H1 (cell line): ENCODE data around the gene SFXN1. TPM values are rescaled to one million over a fixed set of nuclear protein-coding genes. Genes with fewer than 3 reads are reported as not detected.

Experiments used
- CTCF ChIA-PET: fragments of 300-600 bp; sonication (Branson Sonifier 250); formaldehyde crosslinking; loops from one replicate; lab custom pipeline; 2021; ENCODE audit not compliant: partially characterized antibody; lab: Charles Lee
- POLR2A ChIA-PET: fragments of 300-600 bp; sonication (Branson Sonifier 250); formaldehyde crosslinking; loops from one replicate; lab custom pipeline; 2021; ENCODE audit warnings: inconsistent platforms; ENCODE audit not compliant: partially characterized antibody; lab: Charles Lee
- DNase-seq, 2 experiments: peaks; one replicate each; pipeline versions ENCODE4 v3.0.0 to v3.0.0-alpha.2; 2010 to 2022; ENCODE audit warnings: low spot score in 2 of 2, low read depth in 1 of 2, mixed read lengths in 1 of 2
- FAIRE-seq: peaks from 2 replicates; lab custom pipeline; 2011; peaks lifted over from hg19 to GRCh38; lab: Jason Lieb, UNC
- H2AFZ ChIP-seq: 2 replicates; pipeline ENCODE4 v1.8.1; 2012; ENCODE audit warnings: low read length, inconsistent platforms
- H2AK5ac ChIP-seq: 2 replicates; pipeline ENCODE4 v1.6.1; 2013; ENCODE audit warnings: low read depth, low read length
- H2BK120ac ChIP-seq: replicated peaks from 2 replicates; pipeline ENCODE3; 2013; ENCODE audit warnings: low read depth, low read length, inconsistent platforms
- H2BK12ac ChIP-seq: 2 replicates; pipeline ENCODE4 v1.6.1; 2013; ENCODE audit warnings: low read depth, low read length
- H2BK15ac ChIP-seq: 2 replicates; pipeline ENCODE4 v1.6.1; 2013; ENCODE audit warnings: low read length
- H2BK20ac ChIP-seq: 2 replicates; pipeline ENCODE4 v1.6.1; 2013; ENCODE audit warnings: low read length
- H2BK5ac ChIP-seq: 2 replicates; pipeline ENCODE4 v1.6.1; 2013; ENCODE audit warnings: low read depth, low read length
- H3K14ac ChIP-seq: 2 replicates; pipeline ENCODE4 v1.6.1; 2013; ENCODE audit warnings: inconsistent platforms; ENCODE audit not compliant: insufficient read length
- H3K18ac ChIP-seq: 2 replicates; pipeline ENCODE4 v1.6.1; 2013; ENCODE audit warnings: low read length; ENCODE audit errors: extremely low read depth
- H3K23ac ChIP-seq: 2 replicates; pipeline ENCODE4 v1.6.1; 2013; ENCODE audit warnings: inconsistent platforms; ENCODE audit not compliant: insufficient read length
- H3K23me2 ChIP-seq: 2 replicates; pipeline ENCODE4 v1.6.1; 2013; ENCODE audit warnings: low read depth, low read length
- H3K27ac ChIP-seq: 2 replicates; pipeline ENCODE4 v1.6.1; 2011; ENCODE audit warnings: low read depth, low read length, inconsistent platforms
- H3K27me3 ChIP-seq, 4 experiments: replicated peaks in 1 of 4; 1 replicate in 1 of 4; 2 replicates in 3 of 4; pipeline versions ENCODE4 v1.6.1 to v1.8.1; 2011 to 2013; ENCODE audit warnings: low read length in 3 of 4, mild to moderate bottlenecking in 3 of 4, inconsistent platforms in 2 of 4, mixed read lengths in 2 of 4, moderate library complexity in 1 of 4; ENCODE audit not compliant: control insufficient read depth in 3 of 4, insufficient read depth in 3 of 4; ENCODE audit errors: extremely low read depth in 1 of 4
- H3K36me3 ChIP-seq, 4 experiments: 2 replicates each; pipeline versions ENCODE4 v1.6.1 to v1.8.1; 2011 to 2013; ENCODE audit warnings: mild to moderate bottlenecking in 4 of 4, low read length in 3 of 4, moderate library complexity in 2 of 4, control low read depth in 1 of 4, inconsistent platforms in 1 of 4; ENCODE audit not compliant: insufficient read depth in 4 of 4, control insufficient read depth in 2 of 4
- H3K4ac ChIP-seq: replicated peaks from 2 replicates; pipeline ENCODE3; 2013; ENCODE audit warnings: low read length, low read depth, mixed read lengths, inconsistent platforms; ENCODE audit not compliant: insufficient read length
- H3K4me1 ChIP-seq, 4 experiments: replicated peaks in 1 of 4; 1 replicate in 1 of 4; 2 replicates in 3 of 4; pipeline versions ENCODE4 v1.6.1 to v1.8.1; 2011 to 2013; ENCODE audit warnings: low read length in 3 of 4, inconsistent platforms in 2 of 4, mixed read lengths in 1 of 4; ENCODE audit not compliant: insufficient read depth in 4 of 4, control insufficient read depth in 3 of 4
- H3K4me2 ChIP-seq, 2 experiments: 2 replicates each; pipeline versions ENCODE4 v1.6.1 to v1.8.1; 2011 to 2013; ENCODE audit warnings: low read depth in 2 of 2, low read length in 2 of 2, control low read depth in 1 of 2, inconsistent platforms in 1 of 2, mild to moderate bottlenecking in 1 of 2; ENCODE audit not compliant: insufficient read depth in 1 of 2
- H3K4me3 ChIP-seq, 4 experiments: fragments of 200-600, 300-600 bp in 1 of 4; sonication (generic), shearing (Covaris generic), sonication (Bioruptor Twin) in 1 of 4; 2 replicates each; pipeline versions ENCODE4 v1.5.1 to v1.8.1; 2011 to 2016; ENCODE audit warnings: low read length in 4 of 4, low read depth in 3 of 4, control low read depth in 2 of 4, inconsistent platforms in 2 of 4, mild to moderate bottlenecking in 2 of 4, mixed read lengths in 1 of 4, moderate library complexity in 1 of 4; ENCODE audit not compliant: insufficient read depth in 2 of 4; ENCODE audit errors: extremely low read depth in 1 of 4
- H3K56ac ChIP-seq: replicated peaks from 2 replicates; pipeline ENCODE3; 2013; ENCODE audit warnings: low read depth, mild to moderate bottlenecking, mixed read lengths, low read length, inconsistent platforms; ENCODE audit not compliant: insufficient read length
- H3K79me1 ChIP-seq: 2 replicates; pipeline ENCODE4 v1.6.1; 2013; ENCODE audit warnings: low read depth, low read length, control low read depth
- H3K79me2 ChIP-seq, 2 experiments: 2 replicates each; pipeline versions ENCODE4 v1.6.1 to v1.8.1; 2012 to 2013; ENCODE audit warnings: low read length in 2 of 2, mild to moderate bottlenecking in 2 of 2, inconsistent platforms in 1 of 2; ENCODE audit not compliant: insufficient read depth in 2 of 2, control insufficient read depth in 1 of 2
- H3K9ac ChIP-seq, 4 experiments: replicated peaks in 1 of 4; 1 replicate in 1 of 4; 2 replicates in 3 of 4; pipeline versions ENCODE4 v1.6.1 to v1.8.1; 2011 to 2013; ENCODE audit warnings: low read depth in 3 of 4, low read length in 3 of 4, control low read depth in 2 of 4, mild to moderate bottlenecking in 2 of 4, moderate library complexity in 2 of 4, inconsistent platforms in 1 of 4; ENCODE audit errors: extremely low read depth in 1 of 4
- H3K9me3 ChIP-seq, 2 experiments: 2 replicates each; pipeline versions ENCODE4 v1.6.1 to v1.8.1; 2012 to 2013; ENCODE audit warnings: mild to moderate bottlenecking in 2 of 2, moderate library complexity in 2 of 2, control low read depth in 1 of 2, inconsistent platforms in 1 of 2, low read depth in 1 of 2, low read length in 1 of 2, mixed read lengths in 1 of 2; ENCODE audit not compliant: insufficient read depth in 2 of 2
- H4K20me1 ChIP-seq, 2 experiments: replicated peaks in 1 of 2; 2 replicates each; pipeline versions ENCODE3 to v1.8.1; 2011 to 2013; ENCODE audit warnings: inconsistent platforms in 2 of 2, low read length in 2 of 2, mild to moderate bottlenecking in 1 of 2; ENCODE audit not compliant: insufficient read depth in 2 of 2, control insufficient read depth in 1 of 2
- H4K5ac ChIP-seq: 2 replicates; pipeline ENCODE4 v1.6.1; 2013; ENCODE audit warnings: low read length, low read depth, mixed read lengths, inconsistent platforms; ENCODE audit not compliant: insufficient read length
- H4K8ac ChIP-seq: 2 replicates; pipeline ENCODE4 v1.8.0; 2013; ENCODE audit warnings: mild to moderate bottlenecking, moderate library complexity, low read length, inconsistent platforms; ENCODE audit not compliant: insufficient read depth; ENCODE audit errors: extremely low read depth
- H4K91ac ChIP-seq: replicated peaks from 2 replicates; pipeline ENCODE3; 2013; ENCODE audit warnings: low read length, mixed read lengths, inconsistent platforms; ENCODE audit not compliant: insufficient read length
- BRCA1 ChIP-seq: IDR thresholded peaks from 2 replicates; pipeline ENCODE4 v1.6.1; 2012; ENCODE audit warnings: low read depth, low read length, improper control_type of control experiment
- CREB1 ChIP-seq: IDR thresholded peaks from 2 replicates; pipeline ENCODE4 v1.6.1; 2012; ENCODE audit warnings: inconsistent platforms
- EZH2 ChIP-seq: fragments of 200-600 bp; sonication (generic); IDR thresholded peaks from 2 replicates; pipeline ENCODE4 v1.7.1; 2012; ENCODE audit warnings: low read depth, mild to moderate bottlenecking, moderate library complexity, low read length, inconsistent platforms; ENCODE audit not compliant: severe bottlenecking
- NRF1 ChIP-seq: IDR thresholded peaks from 2 replicates; pipeline ENCODE4 v1.6.1; 2011; ENCODE audit warnings: mild to moderate bottlenecking, low read depth, low read length, improper control_type of control experiment
- POLR2AphosphoS5 ChIP-seq: IDR thresholded peaks from 2 replicates; pipeline ENCODE4 v1.6.1; 2011; ENCODE audit warnings: low read depth, low read length
- SP4 ChIP-seq: IDR thresholded peaks from 2 replicates; pipeline ENCODE4 v1.6.1; 2012; ENCODE audit warnings: low read length, inconsistent platforms
- TAF7 ChIP-seq: optimal IDR thresholded peaks from 2 replicates; pipeline ENCODE3; 2011; ENCODE audit warnings: low read depth, mild to moderate bottlenecking, inconsistent platforms, low read length, moderate library complexity, borderline replicate concordance
- WGBS, 2 experiments: shearing (Covaris generic) in 1 of 2; methylation state at CpG; one replicate each; pipeline versions ENCODE4 v1.1.6 to v1.1.7; 2013 to 2015; ENCODE audit warnings: low lambda C conversion rate in 2 of 2, mixed read lengths in 2 of 2, inconsistent platforms in 1 of 2, low coverage in 1 of 2, missing lambda C conversion rate in 1 of 2; ENCODE audit not compliant: insufficient replicate concordance in 2 of 2, insufficient coverage in 1 of 2, insufficient read length in 1 of 2; ENCODE audit errors: extremely low coverage in 1 of 2, missing lambda C conversion rate in 1 of 2; 5-methylcytosine and 5-hydroxymethylcytosine counted together
- polyA plus RNA-seq, 7 experiments: library from polyadenylated mRNA; depleted of rRNA in 3 of 7; stranded (reverse) in 5 of 7; unstranded in 2 of 7; fragments of >200 nt in 5 of 7; fragments of 200-250 nt in 2 of 7; gene quantifications; 1 replicate in 5 of 7; 2 replicates in 1 of 7; 4 replicates in 1 of 7; pipeline versions ENCODE4 v1.2.1 to v1.2.3, GENCODE V29; 2011 to 2013; ENCODE audit warnings: missing spikeins in 2 of 7, mixed read lengths in 2 of 7
- total RNA-seq: library from RNA; stranded (reverse); fragmentation: NEBNext Ultra II Directional; extraction: Animal tissue kit (Norgen Biotek cat#: 25700); gene quantifications from 2 replicates; pipeline ENCODE4 v1.2.1, GENCODE V29; 2021
- TF ChIP-seq, protein P1 (sequence below), 3 experiments: IDR thresholded peaks; 1 replicate in 2 of 3; 2 replicates in 1 of 3; pipeline versions ENCODE4 v1.5.1 to v1.6.1; 2011; ENCODE audit warnings: low read length in 3 of 3, mild to moderate bottlenecking in 3 of 3, inconsistent platforms in 2 of 3, low read depth in 1 of 3, moderate library complexity in 1 of 3; ENCODE audit not compliant: insufficient read depth in 1 of 3; ENCODE audit errors: control extremely low read depth in 1 of 3

The SFXN1 gene
- total and polyA plus RNA-seq, 2 of the 8 experiments (the other 6 are each of a cell fraction or from before 2014, with no cell fraction given), result 72.7 to 97.6 TPM

- H3K9ac ChIP-seq, result no peak overlapping the region
- H3K4me3 ChIP-seq, result peak overlapping the region in 3 of 4 experiments; percentile 7 to 33 (median 14); a peak in 3 of 8 replicates
- TF ChIP-seq POLR2AphosphoS5 (no peak), SP4 (no peak), BRCA1 (peak; percentile 55), EZH2 (no peak), TAF7 (peak; percentile 77), NRF1 (no peak), CREB1 (peak; percentile 54; the same call in 1 of the 2 replicates)
- TF ChIP-seq, protein P1, sequence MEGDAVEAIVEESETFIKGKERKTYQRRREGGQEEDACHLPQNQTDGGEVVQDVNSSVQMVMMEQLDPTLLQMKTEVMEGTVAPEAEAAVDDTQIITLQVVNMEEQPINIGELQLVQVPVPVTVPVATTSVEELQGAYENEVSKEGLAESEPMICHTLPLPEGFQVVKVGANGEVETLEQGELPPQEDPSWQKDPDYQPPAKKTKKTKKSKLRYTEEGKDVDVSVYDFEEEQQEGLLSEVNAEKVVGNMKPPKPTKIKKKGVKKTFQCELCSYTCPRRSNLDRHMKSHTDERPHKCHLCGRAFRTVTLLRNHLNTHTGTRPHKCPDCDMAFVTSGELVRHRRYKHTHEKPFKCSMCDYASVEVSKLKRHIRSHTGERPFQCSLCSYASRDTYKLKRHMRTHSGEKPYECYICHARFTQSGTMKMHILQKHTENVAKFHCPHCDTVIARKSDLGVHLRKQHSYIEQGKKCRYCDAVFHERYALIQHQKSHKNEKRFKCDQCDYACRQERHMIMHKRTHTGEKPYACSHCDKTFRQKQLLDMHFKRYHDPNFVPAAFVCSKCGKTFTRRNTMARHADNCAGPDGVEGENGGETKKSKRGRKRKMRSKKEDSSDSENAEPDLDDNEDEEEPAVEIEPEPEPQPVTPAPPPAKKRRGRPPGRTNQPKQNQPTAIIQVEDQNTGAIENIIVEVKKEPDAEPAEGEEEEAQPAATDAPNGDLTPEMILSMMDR (IDR thresholded peaks at IDR 0.05; ENCODE audit: control extremely low read depth in 1 of 3, insufficient read depth in 1 of 3, low read depth in 1 of 3, low read length in 3 of 3), result peak; percentile 100
Observed at GRCh38 chr5:175534070-175534932, 55.9 kb downstream of the SFXN1 start.

More at GRCh38 chr5:175534070-175534932, 55.9 kb downstream of the SFXN1 start:
- no peak overlapping the region for H2AK5ac ChIP-seq
- H4K8ac ChIP-seq, result no peak overlapping the region
- 9% methylated on average over 32 of the region's 32 CpGs; no CpG with 5 or more reads in 1 of the 2 experiments for WGBS, 2 experiments
- H3K36me3 ChIP-seq, result no peaks in the 10 kb centered on the region
- peak overlapping the region; percentile 64; the same call in 1 of the 2 replicates for H3K18ac ChIP-seq
- H4K20me1 ChIP-seq, result peaks cover 0 to 2% of the 10 kb centered on the region in 2 experiments
- CTCF ChIA-PET, result interaction anchor here (0.6 to 15.3 kb wide), 66 partner anchors 9 to 361 kb away, joined by 3 to 199 read pairs (median 7); partner anchors contain the start of genes CPLX2 and HRH2
- H2AFZ ChIP-seq, result 0 out of 2 replicates have a peak overlapping the region, but pooled peaks have one; percentile 31
- no peak overlapping the region for H3K27ac ChIP-seq
- H3K23me2 ChIP-seq, result no peaks in the 10 kb centered on the region
- H4K5ac ChIP-seq, result no peak overlapping the region
- H3K27me3 ChIP-seq, result no peaks in the 10 kb centered on the region
- DNase-seq, result peak; percentile 82 to 91
- H2BK20ac ChIP-seq, result peak overlapping the region; percentile 83; the same call in 1 of the 2 replicates
- H2BK120ac ChIP-seq, result no peak overlapping the region
- no peaks in the 10 kb centered on the region for H3K9me3 ChIP-seq
- POLR2A ChIA-PET, result interaction anchor here (0.7 to 1.4 kb wide), 5 partner anchors 34 to 195 kb away, joined by 3 to 4 read pairs (median 3); no protein-coding TSS in a partner anchor
- H3K14ac ChIP-seq, result no peak overlapping the region
- no peak overlapping the region for H3K56ac ChIP-seq
- peak; percentile 76 for FAIRE-seq
- H3K79me1 ChIP-seq, result no peaks in the 10 kb centered on the region
- peak overlapping the region; percentile 24; the same call in 1 of the 2 replicates for H2BK15ac ChIP-seq
- peak overlapping the region; percentile 59 for H4K91ac ChIP-seq
- H3K4me2 ChIP-seq, result peak overlapping the region in 1 of 2 experiments; percentile 59; a peak in 3 of 4 replicates
- no peak overlapping the region for H3K23ac ChIP-seq
- H3K4me1 ChIP-seq, result peaks cover 0 to 17% (median 11%) of the 10 kb centered on the region in 4 experiments; a peak in 6 of 7 replicates
- no peaks in the 10 kb centered on the region for H3K79me2 ChIP-seq
- peak overlapping the region; percentile 33 for H3K4ac ChIP-seq
- 0 out of 2 replicates have a peak overlapping the region, but pooled peaks have one; percentile 46 for H2BK5ac ChIP-seq
- H2BK12ac ChIP-seq, result peak overlapping the region; percentile 45; the same call in 1 of the 2 replicates
